T-helper 1 cell treated with Interleukin-12 subunit alpha and Interleukin-12 subunit beta and Interleukin-4 antibody, amounts not matched to agents 30 ng/mL and 1 ng/mL, for 36 hours (primary cell): ENCODE data around the gene BRPF3. TPM values are rescaled to one million over a fixed set of nuclear protein-coding genes. Genes with fewer than 3 reads are reported as not detected.

Source experiments
- intact Hi-C: fragments of 100-400 bp; cut with micrococcal nuclease; formaldehyde crosslinking; loops from one replicate; pipeline ENCODE4 v1.15.1; 2024
- total RNA-seq: library from RNA; stranded (reverse); gene quantifications from 2 replicates; pipeline ENCODE4 v1.2.3, GENCODE V29; 2022

BRPF3 gene
- total RNA-seq, 1 donor from 2014 or later, result 23.3 TPM

GRCh38 chr6:36227379-36228228 is 31.1 kb downstream of the BRPF3 start:
- intact Hi-C loops, result no loop called here

GRCh38 chr6:36229223-36229622 is 32.7 kb downstream of the BRPF3 start:
- intact Hi-C loops, result no loop called here

- intact Hi-C loops, result no loop called here
These were observed 33.8 kb downstream of the BRPF3 start for GRCh38 chr6:36230371-36230770.

- intact Hi-C loops, result no loop called here
These were observed 35.6 kb downstream of the BRPF3 start for GRCh38 chr6:36232172-36232571.

- intact Hi-C loops, result no loop called here
These were observed 38.8 kb downstream of the BRPF3 start for GRCh38 chr6:36235309-36235708.

- intact Hi-C loops, result no loop called here
These were observed 39.3 kb downstream of the BRPF3 start for GRCh38 chr6:36235862-36236261.

GRCh38 chr6:36239774-36240173 is 43.2 kb downstream of the BRPF3 start:
- intact Hi-C loops, result no loop called here

GRCh38 chr6:36241728-36242127 is 45.2 kb downstream of the BRPF3 start:
- intact Hi-C loops, result no loop called here

GRCh38 chr6:36242161-36242560 is 45.6 kb downstream of the BRPF3 start:
- intact Hi-C loops, result no loop called here

- intact Hi-C loops, result no loop called here
These were observed 46.1 kb downstream of the BRPF3 start for GRCh38 chr6:36242626-36243025.

- intact Hi-C loops, result no loop called here
These were observed 47.1 kb downstream of the BRPF3 start for GRCh38 chr6:36243562-36244212.

- intact Hi-C loops, result no loop called here
These were observed 48.2 kb downstream of the BRPF3 start for GRCh38 chr6:36244641-36245280.

- intact Hi-C loops, result no loop called here
These were observed 49.1 kb downstream of the BRPF3 start for GRCh38 chr6:36245572-36246061.

- intact Hi-C loops, result no loop called here
These were observed 50.1 kb downstream of the BRPF3 start for GRCh38 chr6:36246506-36247268.

- intact Hi-C loops, result no loop called here
These were observed 51.1 kb downstream of the BRPF3 start for GRCh38 chr6:36247693-36248092.

- intact Hi-C loops, result no loop called here
These were observed 52.4 kb downstream of the BRPF3 start for GRCh38 chr6:36248980-36249379.

GRCh38 chr6:36249536-36249935 is 53.0 kb downstream of the BRPF3 start:
- intact Hi-C loops, result no loop called here

GRCh38 chr6:36252005-36252404 is 55.5 kb downstream of the BRPF3 start:
- intact Hi-C loops, result no loop called here

- intact Hi-C loops, result no loop called here
These were observed 67.0 kb downstream of the BRPF3 start for GRCh38 chr6:36263390-36264000.

- intact Hi-C loops, result no loop called here
These were observed 69.2 kb downstream of the BRPF3 start for GRCh38 chr6:36265744-36266143.
